ENCODE results near the gene APOBEC3F.

- TF ChIP-seq POLR2A (IDR thresholded peaks at IDR 0.05; ENCODE audit: low read length): no peak
- TF ChIP-seq GATA1 (IDR thresholded peaks at IDR 0.05; ENCODE audit: low read depth, low read length): no peak
Observed at GRCh38 chr22:39089928-39090327, 49.3 kb downstream of the APOBEC3F start.

Measured in erythroblast (primary cell).